Neural cell (in vitro differentiated cells): ENCODE results near the gene MTFMT. TPM values are rescaled to one million over a fixed set of nuclear protein-coding genes. Genes with fewer than 3 reads are reported as not detected.

Experiments used
- H2AFZ ChIP-seq: fragments of 200-600, 300-800 bp; sonication (generic), shearing (Covaris generic); 2 replicates; pipeline ENCODE4 v1.6.0; 2014; ENCODE audit warnings: low read depth, mild to moderate bottlenecking, antibody characterized with exemption, low read length, moderate library complexity
- H3F3A ChIP-seq: fragments of 200-600 bp; shearing (Covaris generic); 2 replicates; pipeline ENCODE4 v1.6.1; 2016; ENCODE audit warnings: mild to moderate bottlenecking, moderate library complexity, mixed read lengths, antibody characterized with exemption, low read length; ENCODE audit not compliant: insufficient read depth, poor library complexity, severe bottlenecking
- H3K27ac ChIP-seq: fragments of 200-600, 300-800 bp; sonication (generic), shearing (Covaris generic); 2 replicates; pipeline ENCODE4 v1.5.1; 2014; ENCODE audit warnings: mild to moderate bottlenecking, low read length, moderate library complexity
- H3K27me3 ChIP-seq: fragments of 300-800, 200-600 bp; sonication (generic), shearing (Covaris generic); 2 replicates; pipeline ENCODE4 v1.6.0; 2014; ENCODE audit warnings: mild to moderate bottlenecking, low read depth, low read length, moderate library complexity; ENCODE audit not compliant: insufficient read depth
- H3K36me3 ChIP-seq: fragments of 300-800, 200-600 bp; sonication (generic), shearing (Covaris generic); 2 replicates; pipeline ENCODE4 v1.5.1; 2014; ENCODE audit warnings: mild to moderate bottlenecking, antibody characterized with exemption, low read length, moderate library complexity; ENCODE audit not compliant: insufficient read depth
- H3K4me2 ChIP-seq: fragments of 300-800, 200-600 bp; sonication (generic), shearing (Covaris generic); 2 replicates; pipeline ENCODE4 v1.6.0; 2014; ENCODE audit warnings: mild to moderate bottlenecking, low read length
- H3K4me3 ChIP-seq: fragments of 300-800, 200-600 bp; sonication (generic), shearing (Covaris generic); 2 replicates; pipeline ENCODE4 v1.5.1; 2014; ENCODE audit warnings: mild to moderate bottlenecking, low read length, moderate library complexity
- H3K79me2 ChIP-seq: fragments of 200-600 bp; shearing (Covaris generic); replicated peaks from 2 replicates; pipeline ENCODE4 v1.6.0; 2014; ENCODE audit warnings: mild to moderate bottlenecking, low read length, moderate library complexity; ENCODE audit not compliant: insufficient read depth
- H3K9ac ChIP-seq: fragments of 300-800, 200-600 bp; sonication (generic), shearing (Covaris generic); 2 replicates; pipeline ENCODE4 v1.6.1; 2016; ENCODE audit warnings: mild to moderate bottlenecking, low read length, mixed read lengths
- H3K9me2 ChIP-seq: fragments of 200-600 bp; shearing (Covaris generic); 2 replicates; pipeline ENCODE4 v1.6.1; 2016; ENCODE audit warnings: mild to moderate bottlenecking, low read length, mixed read lengths; ENCODE audit not compliant: insufficient read depth
- H3K9me3 ChIP-seq: fragments of 200-600, 300-800 bp; sonication (generic), shearing (Covaris generic); 2 replicates; pipeline ENCODE4 v1.6.1; 2016; ENCODE audit warnings: mild to moderate bottlenecking, mixed run types, low read length, moderate library complexity, mixed read lengths
- H4K20me1 ChIP-seq: fragments of 200-600 bp; shearing (Covaris generic); 2 replicates; pipeline ENCODE4 v1.6.1; 2016; ENCODE audit warnings: mild to moderate bottlenecking, mixed run types; ENCODE audit not compliant: insufficient read depth
- CTCF ChIP-seq: fragments of 450-650 bp; IDR thresholded peaks from 2 replicates; pipeline ENCODE4 v1.5.1; 2014; ENCODE audit warnings: antibody characterized with exemption, mild to moderate bottlenecking, moderate library complexity; ENCODE audit not compliant: poor library complexity, severe bottlenecking
- EP300 ChIP-seq: fragments of 450-650 bp; conservative IDR thresholded peaks from 2 replicates; pipeline ENCODE4 v1.6.1; 2014; ENCODE audit warnings: antibody characterized with exemption, mild to moderate bottlenecking, moderate library complexity; ENCODE audit not compliant: poor library complexity, severe bottlenecking
- EZH2 ChIP-seq: fragments of 200-600, 300-800 bp; shearing (Covaris generic), sonication (generic); IDR thresholded peaks from 2 replicates; pipeline ENCODE4 v1.6.1; 2014; ENCODE audit warnings: antibody characterized with exemption, low read length, borderline replicate concordance, mild to moderate bottlenecking; ENCODE audit not compliant: insufficient read depth, poor library complexity, severe bottlenecking
- MXI1 ChIP-seq: fragments of 450-650 bp; conservative IDR thresholded peaks from 2 replicates; pipeline ENCODE4 v1.6.1; 2014; ENCODE audit warnings: antibody characterized with exemption, mild to moderate bottlenecking; ENCODE audit not compliant: poor library complexity, severe bottlenecking
- POLR2AphosphoS5 ChIP-seq: IDR thresholded peaks from 2 replicates; pipeline ENCODE4 v1.6.1; 2012
- RAD21 ChIP-seq: fragments of 450-650 bp; conservative IDR thresholded peaks from 2 replicates; pipeline ENCODE4 v1.6.1; 2014; ENCODE audit warnings: antibody characterized with exemption, mild to moderate bottlenecking, moderate library complexity
- REST ChIP-seq: IDR thresholded peaks from 2 replicates; pipeline ENCODE4 v1.6.1; 2012; ENCODE audit warnings: borderline replicate concordance
- TAF1 ChIP-seq: IDR thresholded peaks from 2 replicates; pipeline ENCODE4 v1.6.1; 2012; ENCODE audit warnings: low read depth
- polyA plus RNA-seq: library from polyadenylated mRNA; depleted of rRNA; stranded (reverse); fragments of >200 nt; gene quantifications from 2 replicates; pipeline ENCODE4 v1.2.3, GENCODE V29; 2014

MTFMT gene
- polyA plus RNA-seq, 1 donor from 2014 or later = 21.3 TPM

GRCh38 chr15:65038428-65038827, 9.0 kb upstream of the MTFMT start:
- H3K4me2 ChIP-seq = no peak overlapping the region
- H4K20me1 ChIP-seq = no peaks in the 10 kb centered on the region
- no peaks in the 10 kb centered on the region for H3K36me3 ChIP-seq
- no peaks in the 10 kb centered on the region for H3K9me2 ChIP-seq
- H2AFZ ChIP-seq = no peak overlapping the region
- no peaks in the 10 kb centered on the region for H3K79me2 ChIP-seq
- H3K27me3 ChIP-seq = no peaks in the 10 kb centered on the region
- no peak overlapping the region for H3K9ac ChIP-seq
- no peaks in the 10 kb centered on the region for H3K9me3 ChIP-seq
- TF ChIP-seq REST = no peak
- H3F3A ChIP-seq = no peaks in the 10 kb centered on the region
- no peak overlapping the region for H3K4me3 ChIP-seq
- no peak overlapping the region for H3K27ac ChIP-seq

- no peaks in the 10 kb centered on the region for H3K27me3 ChIP-seq
- TF ChIP-seq CTCF (no peak), EP300 (no peak)
- no peak overlapping the region for H3K27ac ChIP-seq
- H3F3A ChIP-seq = no peaks in the 10 kb centered on the region
- H3K36me3 ChIP-seq = no peaks in the 10 kb centered on the region
- no peak overlapping the region for H3K4me3 ChIP-seq
- no peaks in the 10 kb centered on the region for H4K20me1 ChIP-seq
- no peaks in the 10 kb centered on the region for H3K79me2 ChIP-seq
- H3K9me3 ChIP-seq = no peaks in the 10 kb centered on the region
- H3K9me2 ChIP-seq = no peaks in the 10 kb centered on the region
- no peak overlapping the region for H3K9ac ChIP-seq
- no peak overlapping the region for H2AFZ ChIP-seq
- no peak overlapping the region for H3K4me2 ChIP-seq
Measured at GRCh38 chr15:65037309-65037708, 7.9 kb upstream of the MTFMT start.

DNA sequence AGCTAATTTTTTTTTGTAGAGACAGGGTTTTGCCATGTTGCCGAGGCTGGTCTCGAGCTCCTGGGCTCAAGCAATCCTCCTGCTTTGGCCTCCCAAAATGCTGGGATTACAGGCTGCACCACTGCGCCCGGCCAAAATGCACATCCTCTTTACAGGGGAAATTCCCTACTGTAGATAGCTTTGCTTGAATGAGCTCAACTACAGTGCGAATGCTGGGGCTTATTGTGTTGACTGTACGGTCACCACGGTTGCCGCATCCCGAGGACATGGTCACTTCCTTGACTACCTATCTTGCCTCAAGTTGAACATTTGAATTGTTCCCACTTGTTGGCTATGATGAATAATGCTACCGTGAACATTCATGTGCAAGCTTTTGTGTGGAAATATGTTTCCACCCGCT, 5.3 kb upstream of the MTFMT start:
- Histone ChIP-seq H3K4me2 (no peak overlapping the region), H3F3A (no peaks in the 10 kb centered on the region), H3K9me2 (no peaks in the 10 kb centered on the region), H3K9ac (no peak overlapping the region), H2AFZ (no peak overlapping the region), H3K79me2 (no peaks in the 10 kb centered on the region), H3K27me3 (no peaks in the 10 kb centered on the region), H4K20me1 (no peaks in the 10 kb centered on the region), H3K36me3 (no peaks in the 10 kb centered on the region), H3K4me3 (no peak overlapping the region), H3K27ac (no peak overlapping the region), H3K9me3 (no peaks in the 10 kb centered on the region)
- no peak for TF ChIP-seq MXI1
- TF ChIP-seq POLR2AphosphoS5 = no peak
- no peak for TF ChIP-seq TAF1
- TF ChIP-seq RAD21 = no peak
- TF ChIP-seq REST = no peak
- TF ChIP-seq EZH2 = no peak
